ENCODE data around the gene SLIT3.

SLIT3 gene

GRCh38 chr5:169098331-169099121, 202.4 kb downstream of the SLIT3 start:
- DNase-seq = no peak

- DNase-seq = no peak
Observed at GRCh38 chr5:169097374-169098326, 203.3 kb downstream of the SLIT3 start.

- DNase-seq = no peak
Observed at GRCh38 chr5:169095976-169096375, 205.0 kb downstream of the SLIT3 start.

- DNase-seq = no peak
Observed at GRCh38 chr5:169095410-169095960, 205.5 kb downstream of the SLIT3 start.

- DNase-seq = no peak
Observed at GRCh38 chr5:169094586-169095409, 206.1 kb downstream of the SLIT3 start.

- no peak for DNase-seq
Observed at GRCh38 chr5:169091396-169091980, 209.5 kb downstream of the SLIT3 start.

GRCh38 chr5:169089343-169089742, 211.6 kb downstream of the SLIT3 start:
- DNase-seq = no peak

GRCh38 chr5:169088028-169088725, 212.8 kb downstream of the SLIT3 start:
- DNase-seq = no peak

- no peak for DNase-seq
Observed at GRCh38 chr5:169085636-169086035, 215.3 kb downstream of the SLIT3 start.

- DNase-seq = no peak
Observed at GRCh38 chr5:169085212-169085611, 215.7 kb downstream of the SLIT3 start.

- DNase-seq = no peak
Observed at GRCh38 chr5:169084775-169085174, 216.2 kb downstream of the SLIT3 start.

- DNase-seq = no peak
Observed at GRCh38 chr5:169083394-169084018, 217.4 kb downstream of the SLIT3 start.

- no peak for DNase-seq
Observed at GRCh38 chr5:169081000-169081724, 219.8 kb downstream of the SLIT3 start.

GRCh38 chr5:169080448-169080911, 220.5 kb downstream of the SLIT3 start:
- DNase-seq = no peak

- DNase-seq = no peak
Observed at GRCh38 chr5:169079697-169080096, 221.2 kb downstream of the SLIT3 start.

- DNase-seq = no peak
Observed at GRCh38 chr5:169074839-169075238, 226.1 kb downstream of the SLIT3 start.

GRCh38 chr5:169072233-169072632, 228.7 kb downstream of the SLIT3 start:
- no peak for DNase-seq

GRCh38 chr5:169070413-169070812, 230.5 kb downstream of the SLIT3 start:
- DNase-seq = no peak

GRCh38 chr5:169067751-169068173, 233.2 kb downstream of the SLIT3 start:
- no peak for DNase-seq

- no peak for DNase-seq
Observed at GRCh38 chr5:169065400-169065799, 235.5 kb downstream of the SLIT3 start.
